Stomach (tissue), 9 donors: ENCODE data around the gene OPRL1. TPM values are rescaled to one million over a fixed set of nuclear protein-coding genes. Genes with fewer than 3 reads are reported as not detected.

Source experiments
- DNase-seq, 2 donors: peaks; one replicate each; pipeline versions ENCODE4 v3.0.0 to v3.0.0-alpha.2; 2013 to 2019
- H3K27ac ChIP-seq, 5 donors: fragments of 200-600 bp in 4 of 5; sonication (generic) in 4 of 5; one replicate each; pipeline ENCODE4 v1.5.1; 2013 to 2019; ENCODE audit warnings: mild to moderate bottlenecking in 1 of 5, moderate library complexity in 1 of 5
- H3K27me3 ChIP-seq, 3 donors: fragments of 200-600 bp; sonication (generic); one replicate each; pipeline ENCODE4 v1.5.1; 2017 to 2019; ENCODE audit warnings: mixed run types in 1 of 3
- H3K36me3 ChIP-seq, 4 donors: fragments of 200-600 bp; sonication (generic); 1 replicate in 3 of 4; 2 replicates in 1 of 4; pipeline ENCODE4 v1.5.1; 2016 to 2019
- H3K4me1 ChIP-seq, 4 donors: fragments of 200-600 bp; sonication (generic); one replicate each; pipeline ENCODE4 v1.5.1; 2016 to 2019
- H3K4me3 ChIP-seq, 4 donors: fragments of 200-600 bp; sonication (generic) in 3 of 4; one replicate each; pipeline ENCODE4 v1.5.1; 2016 to 2019; ENCODE audit warnings: mild to moderate bottlenecking in 1 of 4
- H3K9me3 ChIP-seq, 4 donors: fragments of 200-600 bp; sonication (generic); one replicate each; pipeline ENCODE4 v1.5.1; 2016 to 2019
- EP300 ChIP-seq: sonication (generic); formaldehyde crosslinking; IDR thresholded peaks from one replicate; pipeline ENCODE4 v1.6.1; 2017; ENCODE audit warnings: antibody characterized with exemption
- POLR2A ChIP-seq, 4 donors: fragments of 450-650 bp; IDR thresholded peaks; one replicate each; pipeline ENCODE4 v1.6.1; 2016; ENCODE audit warnings: antibody characterized with exemption in 4 of 4, control low read depth in 2 of 4, mild to moderate bottlenecking in 1 of 4, moderate library complexity in 1 of 4
- POLR2AphosphoS5 ChIP-seq, 3 donors: sonication (generic); formaldehyde crosslinking; IDR thresholded peaks; one replicate each; pipeline ENCODE4 v1.6.1; 2016; ENCODE audit warnings: antibody characterized with exemption in 3 of 3
- WGBS, 5 donors: extraction: QIAGEN DNeasy Blood & Tissue Kit in 3 of 5; methylation state at CpG; one replicate each; pipeline versions ENCODE4 v1.1.5 to v1.1.7; 2013 to 2018; 5-methylcytosine and 5-hydroxymethylcytosine counted together
- intact Hi-C: fragments of 100-400 bp; cut with DNase I; formaldehyde crosslinking; loops from one replicate; pipeline ENCODE4 v1.15.1; 2023; ENCODE audit warnings: low total_unique reads
- polyA plus RNA-seq, 3 donors: library from polyadenylated mRNA; stranded (reverse); fragments of 200-250 nt; gene quantifications; one replicate each; pipeline ENCODE4 v1.2.3, GENCODE V29; 2013
- total RNA-seq, 5 donors: library from RNA; depleted of rRNA; stranded (reverse); fragments of >200 nt; gene quantifications; one replicate each; pipeline versions ENCODE4 v1.1.0 to v1.2.3, GENCODE V29; 2014 to 2016
- TF ChIP-seq, protein P1 (sequence below), 7 experiments: fragments of 450-650 bp in 4 of 7; fragments of 200-600 bp in 3 of 7; sonication (generic) in 3 of 7; IDR thresholded peaks; one replicate each; pipeline ENCODE4 v1.5.1; 2016 to 2019; ENCODE audit warnings: antibody characterized with exemption in 7 of 7, control low read depth in 2 of 7, mild to moderate bottlenecking in 1 of 7
- donor health status: healthy with polysubstance abuse.
- donor health status: Bipolar disorder and iron deficiency.
- donor health status: healthy.

The OPRL1 gene
- total and polyA plus RNA-seq, 8 donors, result 0.18 to 4.7 (median 0.40) TPM; not detected in 4

- H3K27me3 ChIP-seq, result peaks cover 0 to 6% (median 0%) of the 10 kb centered on the region in 3 donors
- H3K4me3 ChIP-seq, result peak overlapping the region; percentile 76 to 83 (median 79)
- WGBS, 5 donors, result 72 to 85% (median 80%) methylated on average over 4 to 7 of the region's 7 CpGs
- H3K36me3 ChIP-seq, result peaks cover 16 to 37% (median 34%) of the 10 kb centered on the region in 4 donors
- intact Hi-C loops, result no loop called here
- peaks cover 12 to 56% (median 40%) of the 10 kb centered on the region in 4 donors for H3K4me1 ChIP-seq
- H3K27ac ChIP-seq, result peak overlapping the region in 3 of 5 donors; percentile 66 to 88 (median 85)
- no peak for TF ChIP-seq POLR2A (IDR thresholded peaks at IDR 0.05)
- TF ChIP-seq EP300, result no peak
- TF ChIP-seq POLR2AphosphoS5 (IDR thresholded peaks at IDR 0.05), result no peak
- TF ChIP-seq, protein P1, sequence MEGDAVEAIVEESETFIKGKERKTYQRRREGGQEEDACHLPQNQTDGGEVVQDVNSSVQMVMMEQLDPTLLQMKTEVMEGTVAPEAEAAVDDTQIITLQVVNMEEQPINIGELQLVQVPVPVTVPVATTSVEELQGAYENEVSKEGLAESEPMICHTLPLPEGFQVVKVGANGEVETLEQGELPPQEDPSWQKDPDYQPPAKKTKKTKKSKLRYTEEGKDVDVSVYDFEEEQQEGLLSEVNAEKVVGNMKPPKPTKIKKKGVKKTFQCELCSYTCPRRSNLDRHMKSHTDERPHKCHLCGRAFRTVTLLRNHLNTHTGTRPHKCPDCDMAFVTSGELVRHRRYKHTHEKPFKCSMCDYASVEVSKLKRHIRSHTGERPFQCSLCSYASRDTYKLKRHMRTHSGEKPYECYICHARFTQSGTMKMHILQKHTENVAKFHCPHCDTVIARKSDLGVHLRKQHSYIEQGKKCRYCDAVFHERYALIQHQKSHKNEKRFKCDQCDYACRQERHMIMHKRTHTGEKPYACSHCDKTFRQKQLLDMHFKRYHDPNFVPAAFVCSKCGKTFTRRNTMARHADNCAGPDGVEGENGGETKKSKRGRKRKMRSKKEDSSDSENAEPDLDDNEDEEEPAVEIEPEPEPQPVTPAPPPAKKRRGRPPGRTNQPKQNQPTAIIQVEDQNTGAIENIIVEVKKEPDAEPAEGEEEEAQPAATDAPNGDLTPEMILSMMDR (IDR thresholded peaks at IDR 0.05), result no peak
- no peaks in the 10 kb centered on the region for H3K9me3 ChIP-seq
- DNase-seq, result no peak
Observed at GRCh38 chr20:64077541-64077875, 2.4 kb upstream of the OPRL1 start.

DNA sequence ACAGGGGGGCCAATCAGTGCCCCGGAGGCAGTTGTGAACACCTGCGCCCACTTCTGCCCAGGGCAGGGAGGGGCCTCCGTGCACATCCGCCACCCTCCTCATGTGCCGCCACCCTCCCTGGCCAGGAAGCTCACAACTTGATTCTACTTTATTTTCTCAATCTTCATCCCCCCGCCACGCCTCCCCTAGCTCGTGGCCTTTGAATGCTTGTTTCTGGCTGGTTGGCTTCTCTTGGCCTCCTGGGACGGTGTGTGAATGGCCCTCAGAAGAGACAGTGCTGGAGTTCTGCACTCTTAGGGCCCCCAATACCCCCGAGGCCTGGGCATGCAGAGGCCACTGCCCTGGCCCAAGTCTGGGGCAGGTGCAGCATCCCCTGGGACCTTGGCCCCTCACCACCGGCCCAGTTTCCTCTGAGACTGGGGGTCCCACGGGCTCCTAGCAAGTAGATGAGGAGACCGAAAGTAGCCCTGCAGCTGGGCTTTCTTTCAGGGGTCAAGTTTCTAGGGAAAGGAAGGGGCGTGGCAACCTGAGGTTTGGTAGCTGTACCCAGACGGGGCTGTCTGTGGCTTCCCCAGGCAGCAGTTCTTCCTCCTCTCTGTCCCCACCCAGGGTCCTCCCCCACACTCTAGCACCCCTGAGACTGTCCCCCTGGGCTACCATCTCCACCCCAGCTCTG, 1.9 kb upstream of the OPRL1 start:
- 57 to 65% (median 61%) methylated on average over 14 to 15 of the region's 15 CpGs for WGBS, 5 donors
- H3K4me1 ChIP-seq, result peaks cover 14 to 61% (median 45%) of the 10 kb centered on the region in 4 donors
- TF ChIP-seq POLR2AphosphoS5 (IDR thresholded peaks at IDR 0.05), result no peak
- TF ChIP-seq EP300, result no peak
- TF ChIP-seq, protein P1 (IDR thresholded peaks at IDR 0.05), result no peak
- TF ChIP-seq POLR2A (IDR thresholded peaks at IDR 0.05), result no peak
- DNase-seq, result peak; percentile 41 to 62
- H3K27ac ChIP-seq, result peak overlapping the region in 4 of 5 donors; percentile 25 to 88 (median 76)
- intact Hi-C loops, result no loop called here
- peaks cover 16 to 32% (median 29%) of the 10 kb centered on the region in 4 donors for H3K36me3 ChIP-seq
- peak overlapping the region; percentile 76 to 83 (median 79) for H3K4me3 ChIP-seq
- H3K27me3 ChIP-seq, result peaks cover 0 to 11% (median 0%) of the 10 kb centered on the region in 3 donors
- H3K9me3 ChIP-seq, result no peaks in the 10 kb centered on the region

DNA sequence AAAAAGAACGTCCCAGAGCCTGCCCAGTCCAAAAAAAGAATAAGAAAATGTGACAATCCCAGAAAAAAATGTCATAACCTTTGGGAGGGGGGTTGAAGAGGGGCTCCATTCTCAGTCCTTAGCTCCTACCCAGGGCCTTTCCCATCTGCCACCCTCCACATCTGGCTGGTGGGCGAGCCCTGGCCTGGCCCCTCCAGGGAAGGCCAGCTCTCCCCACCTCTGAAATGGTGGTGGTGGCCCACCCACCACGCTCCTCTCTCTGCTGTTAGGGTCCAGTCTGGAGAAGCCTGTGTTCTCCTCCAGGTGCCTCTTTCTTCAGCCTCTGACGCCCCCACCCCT, 979 bp upstream of the OPRL1 start:
- Histone ChIP-seq H3K27ac (peak overlapping the region; percentile 66 to 88 (median 84)), H3K27me3 (peaks cover 0 to 20% (median 5%) of the 10 kb centered on the region in 3 donors), H3K36me3 (peaks cover 9 to 23% (median 20%) of the 10 kb centered on the region in 4 donors), H3K4me1 (peaks cover 23 to 70% (median 54%) of the 10 kb centered on the region in 4 donors), H3K4me3 (peak overlapping the region; percentile 76 to 83 (median 79)), H3K9me3 (no peaks in the 10 kb centered on the region)
- intact Hi-C loops, result no loop called here
- TF ChIP-seq POLR2AphosphoS5 (IDR thresholded peaks at IDR 0.05) (no peak), EP300 (no peak), POLR2A (IDR thresholded peaks at IDR 0.05) (no peak)
- TF ChIP-seq, protein P1 (IDR thresholded peaks at IDR 0.05), result no peak
- DNase-seq, result no peak
- WGBS, 5 donors, result 9 to 16% (median 11%) methylated on average over 4 of the region's 4 CpGs

DNA sequence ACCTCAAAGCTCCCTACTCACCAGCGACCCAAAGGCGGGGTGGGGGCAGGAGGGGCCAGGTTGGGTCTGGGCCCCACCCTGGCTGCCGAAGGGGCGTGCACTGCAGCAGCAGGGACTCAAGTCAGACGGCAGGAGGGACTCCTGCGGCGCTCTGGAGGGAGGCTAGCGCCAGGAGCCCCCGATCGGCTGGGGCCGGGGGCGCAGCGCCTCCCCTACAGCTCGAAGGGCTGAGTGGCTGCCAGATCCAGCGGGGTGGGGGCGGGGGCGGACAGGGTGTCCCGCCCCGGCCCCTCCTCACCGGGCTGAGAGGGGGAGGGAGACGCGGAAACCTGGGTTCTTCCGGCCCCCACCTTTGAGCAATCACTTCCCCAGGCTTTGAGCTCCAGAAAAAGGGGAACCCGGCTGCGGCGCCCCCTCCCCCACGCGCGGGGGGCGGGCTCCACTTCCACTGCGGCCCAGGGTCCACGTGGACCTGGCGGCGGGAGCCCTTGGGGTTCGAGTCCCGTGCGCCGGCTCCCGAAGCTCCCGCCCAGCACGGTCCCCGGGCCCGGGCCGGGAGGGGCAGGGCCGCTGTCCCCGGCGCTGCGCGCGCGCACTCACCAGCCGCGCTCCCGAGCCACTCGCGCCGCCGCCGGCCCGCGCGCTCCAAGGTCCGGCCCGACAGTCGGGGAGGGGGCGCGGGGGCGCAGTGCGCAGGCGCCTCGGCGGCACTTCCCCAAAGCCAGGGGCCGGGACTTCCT, 439 bp upstream of the OPRL1 start, which contains the start of gene RGS19:
TSS of gene RGS19 (minus strand) at position 246 of the 740 bp plus-strand sequence. CDS start 2,632 bp downstream, outside the sequence.
- Histone ChIP-seq H3K27ac (peak within 1 kb of the TSS; percentile 70 to 88 (median 84)), H3K36me3 (peaks cover 4 to 17% (median 14%) of the 10 kb centered on the region in 4 donors), H3K4me1 (peaks cover 27 to 76% (median 59%) of the 10 kb centered on the region in 4 donors), H3K9me3 (no peaks in the 10 kb centered on the region), H3K4me3 (peak within 1 kb of the TSS; percentile 76 to 83 (median 79)), H3K27me3 (peaks cover under 1 to 25% (median 10%) of the 10 kb centered on the region in 3 donors)
- TF ChIP-seq EP300, result no peak
- TF ChIP-seq, protein P1 (IDR thresholded peaks at IDR 0.05), result no peak
- no peak for TF ChIP-seq POLR2A (IDR thresholded peaks at IDR 0.05)
- no peak for TF ChIP-seq POLR2AphosphoS5 (IDR thresholded peaks at IDR 0.05)
- DNase-seq, result peak; percentile 82 to 93
- 0 to 1% (median 1%) methylated on average over 2 to 73 of the region's 73 CpGs for WGBS, 5 donors
- intact Hi-C loops, result no loop called here
